Measurements from ENCODE around the gene VRTN. TPM values are rescaled to one million over a fixed set of nuclear protein-coding genes. Genes with fewer than 3 reads are reported as not detected.

Gene VRTN
- total and polyA plus RNA-seq, 9 of the 15 experiments (the other 6 are each of a cell fraction or from before 2014, with no cell fraction given), result 0.05 to 0.09 (median 0.06) TPM; not detected in 6

DNA sequence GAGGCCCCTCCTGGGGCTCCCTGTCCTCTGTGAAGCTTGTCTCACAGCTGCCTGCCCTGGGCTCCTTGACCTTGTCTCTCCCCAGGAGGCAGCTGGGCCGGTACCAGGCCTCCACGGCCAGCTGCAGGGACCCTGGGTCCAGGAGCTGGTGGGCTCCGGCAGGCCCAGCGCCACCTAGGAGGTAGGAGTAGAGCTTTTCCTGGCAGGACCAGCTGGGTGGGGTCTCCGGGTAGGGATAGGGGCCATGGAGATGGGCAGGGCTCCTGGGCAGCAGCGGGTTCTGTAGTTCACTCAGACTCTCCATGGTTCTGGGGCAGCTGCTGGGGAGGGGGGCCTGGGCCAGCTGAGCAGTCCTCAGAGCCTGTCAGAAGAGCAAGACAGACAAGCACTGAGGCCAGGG is 61.2 kb downstream of the VRTN start:
- ATAC-seq (no peak), FAIRE-seq (no peak)
- no TSS peak for BruUV-seq (replicated peaks)

More for the DNA sequence above, 61.2 kb downstream of the VRTN start:
- Histone ChIP-seq H3K27me3 (ENCODE audit: control insufficient read depth in 2 of 2, insufficient read depth in 2 of 2, low read length in 2 of 2) (peaks cover 0 to 28% of the 10 kb centered on the region in 2 experiments; a peak in 3 of 5 replicates), H3K9me3 (replicated peaks; ENCODE audit: control insufficient read depth, insufficient read depth, low read depth, low read length) (no peaks in the 10 kb centered on the region), H3K9ac (ENCODE audit: insufficient read depth in 1 of 2, low read depth in 2 of 2, low read length in 2 of 2) (no peak overlapping the region), H3K79me2 (ENCODE audit: control insufficient read depth, insufficient read depth, low read length) (no peaks in the 10 kb centered on the region), H3K27ac (ENCODE audit: extremely low read depth, low read depth, low read length) (no peak overlapping the region), H3K4me3 (no peak overlapping the region), H3K9me1 (ENCODE audit: control insufficient read depth, insufficient read depth, low read length) (no peaks in the 10 kb centered on the region), H3K4me1 (replicated peaks in 1 of 2; ENCODE audit: control insufficient read depth in 2 of 2, insufficient read depth in 2 of 2, low read length in 2 of 2) (no peaks in the 10 kb centered on the region), H3K4me2 (ENCODE audit: insufficient read depth, low read length) (no peak overlapping the region), H2AFZ (ENCODE audit: low read depth, low read length) (no peak overlapping the region), H3K36me3 (ENCODE audit: control insufficient read depth, insufficient read depth, low read length) (no peaks in the 10 kb centered on the region), H4K20me1 (replicated peaks; ENCODE audit: control insufficient read depth, insufficient read depth, low read length) (no peaks in the 10 kb centered on the region; the same call in 1 of the 2 replicates)
- 4% methylated on average over 5 of the region's 6 CpGs for WGBS (ENCODE audit: insufficient coverage, low coverage, missing lambda C conversion rate)
- intact Hi-C loops (cut with micrococcal nuclease) (no loop called here), in situ Hi-C loops (cut with MboI) (no loop called here)
- TF ChIP-seq RCOR1 (IDR thresholded peaks at IDR 0.05; ENCODE audit: borderline replicate concordance in 1 of 2, low read depth in 2 of 2, low read length in 2 of 2), result no peak
- no peak for DNase-seq (ENCODE audit: extremely low read depth in 1 of 4, low spot score in 3 of 4)
- ChIA-PET POLR2A (interaction anchor here (0.5 to 0.6 kb wide), 2 partner anchors 9 to 42 kb away, joined by 3 read pairs; no protein-coding TSS in a partner anchor), CTCF (ENCODE audit: low intra/inter-chr PET ratio) (no interaction called here)

Other genes with a start within 250 kb of the VRTN start
- not detected in 2 replicates for gene VSX2, start 109.0 kb upstream of the VRTN start, total RNA-seq (2014; rRNA removed)
- gene VSX2, start 109.0 kb upstream of the VRTN start, total RNA-seq (2014; rRNA removed; fragmentation: Illumina TruSeq; extraction: Trizol), result not detected in 2 replicates
- gene VSX2, start 109.0 kb upstream of the VRTN start, total RNA-seq (2015; rRNA removed; fragmentation: Illumina TruSeq; extraction: Trizol), result not detected in 2 replicates
- gene VSX2, start 109.0 kb upstream of the VRTN start, total RNA-seq (2021), result 0.04 TPM in 1 of 2 replicates, not detected in the other
- not detected in 2 replicates for gene VSX2, start 109.0 kb upstream of the VRTN start, polyA plus RNA-seq (2011; rRNA removed)
- gene VSX2, start 109.0 kb upstream of the VRTN start, polyA plus RNA-seq (2014; fragmentation: Illumina TruSeq; extraction: Trizol), result not detected in 2 replicates
- not detected for gene VSX2, start 109.0 kb upstream of the VRTN start, polyA plus RNA-seq (2014; fragmentation: Nextera tagmentation; extraction: Ambion mirVana)
- gene VSX2, start 109.0 kb upstream of the VRTN start, polyA plus RNA-seq (2014; rRNA removed), result not detected in 2 replicates
- gene ABCD4, start 45.5 kb upstream of the VRTN start, total RNA-seq (2014; rRNA removed), result 13.2 and 14.8 TPM in 2 replicates
- gene ABCD4, start 45.5 kb upstream of the VRTN start, total RNA-seq (2014; rRNA removed; fragmentation: Illumina TruSeq; extraction: Trizol), result 8.2 and 8.4 TPM in 2 replicates
- gene ABCD4, start 45.5 kb upstream of the VRTN start, total RNA-seq (2015; rRNA removed; fragmentation: Illumina TruSeq; extraction: Trizol), result 9.5 and 11.2 TPM in 2 replicates
- 16.4 and 17.2 TPM in 2 replicates for gene ABCD4, start 45.5 kb upstream of the VRTN start, total RNA-seq (2021)
- gene ABCD4, start 45.5 kb upstream of the VRTN start, polyA plus RNA-seq (2011; rRNA removed), result 12.4 and 16.6 TPM in 2 replicates
- 13.8 and 14.5 TPM in 2 replicates for gene ABCD4, start 45.5 kb upstream of the VRTN start, polyA plus RNA-seq (2014; fragmentation: Illumina TruSeq; extraction: Trizol)
- 1 to 10 TPM; 3.5 to 5.5 TPM for gene ABCD4, start 45.5 kb upstream of the VRTN start, polyA plus RNA-seq (2014; fragmentation: Nextera tagmentation; extraction: Ambion mirVana)
- 15.7 and 22.9 TPM in 2 replicates for gene ABCD4, start 45.5 kb upstream of the VRTN start, polyA plus RNA-seq (2014; rRNA removed)
- gene SYNDIG1L, start 77.7 kb downstream of the VRTN start, total RNA-seq (2014; rRNA removed), result not detected in 2 replicates
- not detected in 2 replicates for gene SYNDIG1L, start 77.7 kb downstream of the VRTN start, total RNA-seq (2014; rRNA removed; fragmentation: Illumina TruSeq; extraction: Trizol)
- gene SYNDIG1L, start 77.7 kb downstream of the VRTN start, total RNA-seq (2015; rRNA removed; fragmentation: Illumina TruSeq; extraction: Trizol), result not detected in 2 replicates
- gene SYNDIG1L, start 77.7 kb downstream of the VRTN start, total RNA-seq (2021), result not detected in 2 replicates
- gene SYNDIG1L, start 77.7 kb downstream of the VRTN start, polyA plus RNA-seq (2011; rRNA removed), result not detected in 2 replicates
- gene SYNDIG1L, start 77.7 kb downstream of the VRTN start, polyA plus RNA-seq (2014; fragmentation: Illumina TruSeq; extraction: Trizol), result not detected in 2 replicates
- gene SYNDIG1L, start 77.7 kb downstream of the VRTN start, polyA plus RNA-seq (2014; fragmentation: Nextera tagmentation; extraction: Ambion mirVana), result not detected
- gene SYNDIG1L, start 77.7 kb downstream of the VRTN start, polyA plus RNA-seq (2014; rRNA removed), result not detected in 2 replicates
- 29.1 and 32.6 TPM in 2 replicates for gene NPC2, start 144.8 kb downstream of the VRTN start, total RNA-seq (2014; rRNA removed)
- gene NPC2, start 144.8 kb downstream of the VRTN start, total RNA-seq (2014; rRNA removed; fragmentation: Illumina TruSeq; extraction: Trizol), result 15.6 and 17.9 TPM in 2 replicates
- 66.4 and 74.1 TPM in 2 replicates for gene NPC2, start 144.8 kb downstream of the VRTN start, total RNA-seq (2015; rRNA removed; fragmentation: Illumina TruSeq; extraction: Trizol)
- gene NPC2, start 144.8 kb downstream of the VRTN start, total RNA-seq (2021), result 18.6 and 19.5 TPM in 2 replicates
- 16.6 and 30.6 TPM in 2 replicates for gene NPC2, start 144.8 kb downstream of the VRTN start, polyA plus RNA-seq (2011; rRNA removed)
- gene NPC2, start 144.8 kb downstream of the VRTN start, polyA plus RNA-seq (2014; fragmentation: Illumina TruSeq; extraction: Trizol), result 30.8 and 35.9 TPM in 2 replicates
- 10 to 100 TPM; 40.7 to 62.5 TPM for gene NPC2, start 144.8 kb downstream of the VRTN start, polyA plus RNA-seq (2014; fragmentation: Nextera tagmentation; extraction: Ambion mirVana)
- 33.2 and 34.5 TPM in 2 replicates for gene NPC2, start 144.8 kb downstream of the VRTN start, polyA plus RNA-seq (2014; rRNA removed)
- 18.1 and 19.2 TPM in 2 replicates for gene ISCA2, start 145.3 kb downstream of the VRTN start, total RNA-seq (2014; rRNA removed)
- 13.8 and 17.8 TPM in 2 replicates for gene ISCA2, start 145.3 kb downstream of the VRTN start, total RNA-seq (2014; rRNA removed; fragmentation: Illumina TruSeq; extraction: Trizol)
- 12.8 and 13.6 TPM in 2 replicates for gene ISCA2, start 145.3 kb downstream of the VRTN start, total RNA-seq (2015; rRNA removed; fragmentation: Illumina TruSeq; extraction: Trizol)
- gene ISCA2, start 145.3 kb downstream of the VRTN start, total RNA-seq (2021), result 20.3 and 21.1 TPM in 2 replicates
- 27.0 and 36.7 TPM in 2 replicates for gene ISCA2, start 145.3 kb downstream of the VRTN start, polyA plus RNA-seq (2011; rRNA removed)
- 20.9 and 22.1 TPM in 2 replicates for gene ISCA2, start 145.3 kb downstream of the VRTN start, polyA plus RNA-seq (2014; fragmentation: Illumina TruSeq; extraction: Trizol)
- gene ISCA2, start 145.3 kb downstream of the VRTN start, polyA plus RNA-seq (2014; fragmentation: Nextera tagmentation; extraction: Ambion mirVana), result 1 to 10 TPM; 5.0 to 9.9 TPM
- 30.7 and 31.7 TPM in 2 replicates for gene ISCA2, start 145.3 kb downstream of the VRTN start, polyA plus RNA-seq (2014; rRNA removed)